Skeletal muscle tissue (tissue), 4 donors: Measurements from ENCODE around the gene ANO7. TPM values are rescaled to one million over a fixed set of nuclear protein-coding genes. Genes with fewer than 3 reads are reported as not detected.

ENCODE experiments used
- H3K27ac ChIP-seq: one replicate; pipeline ENCODE4 v1.7.0; 2013; ENCODE audit warnings: mild to moderate bottlenecking, low read depth, low read length, inconsistent platforms
- H3K27me3 ChIP-seq, 3 donors: one replicate each; pipeline ENCODE4 v1.7.0; 2013; ENCODE audit warnings: low read length in 3 of 3; ENCODE audit not compliant: control insufficient read depth in 3 of 3, insufficient read depth in 3 of 3
- H3K36me3 ChIP-seq, 3 donors: one replicate each; pipeline ENCODE4 v1.7.0; 2013; ENCODE audit warnings: low read length in 3 of 3; ENCODE audit not compliant: control insufficient read depth in 3 of 3, insufficient read depth in 3 of 3
- H3K4me1 ChIP-seq, 3 donors: one replicate each; pipeline ENCODE4 v1.7.0; 2013; ENCODE audit warnings: low read length in 3 of 3, mild to moderate bottlenecking in 3 of 3; ENCODE audit not compliant: control insufficient read depth in 3 of 3, insufficient read depth in 3 of 3
- H3K4me3 ChIP-seq, 3 donors: one replicate each; pipeline ENCODE4 v1.7.0; 2013; ENCODE audit warnings: low read length in 3 of 3
- H3K9ac ChIP-seq, 3 donors: one replicate each; pipeline ENCODE4 v1.7.0; 2013; ENCODE audit warnings: low read length in 3 of 3, mild to moderate bottlenecking in 3 of 3, moderate library complexity in 2 of 3, low read depth in 1 of 3
- H3K9me3 ChIP-seq, 3 donors: one replicate each; pipeline ENCODE4 v1.7.0; 2013; ENCODE audit warnings: low read length in 3 of 3; ENCODE audit not compliant: control insufficient read depth in 3 of 3
- total RNA-seq: library from RNA; depleted of rRNA; stranded (reverse); fragments of >200 nt; gene quantifications from one replicate; pipeline ENCODE4 v1.2.3, GENCODE V29; 2014
- donor health status: Osteomylitis.

Gene ANO7
- total RNA-seq, 1 donor from 2014 or later: not detected

- peaks cover 3 to 6% (median 5%) of the 10 kb centered on the region in 3 donors for H3K36me3 ChIP-seq
- H3K9me3 ChIP-seq: no peaks in the 10 kb centered on the region
- peaks cover 17 to 31% (median 17%) of the 10 kb centered on the region in 3 donors for H3K4me1 ChIP-seq
- H3K27me3 ChIP-seq: no peaks in the 10 kb centered on the region
- H3K27ac ChIP-seq: peak within 1 kb of the TSS; percentile 81
- H3K4me3 ChIP-seq: peak within 1 kb of the TSS; percentile 94 to 97 (median 95)
- H3K9ac ChIP-seq: peak within 1 kb of the TSS; percentile 77 to 91 (median 87)
Measured at GRCh38 chr2:241148891-241149674, 39.4 kb upstream of the ANO7 start, which contains the start of gene PASK. PASK (minus strand) TSS chr2:241149472; CDS start chr2:241143032, 6,440 bp downstream.

DNA sequence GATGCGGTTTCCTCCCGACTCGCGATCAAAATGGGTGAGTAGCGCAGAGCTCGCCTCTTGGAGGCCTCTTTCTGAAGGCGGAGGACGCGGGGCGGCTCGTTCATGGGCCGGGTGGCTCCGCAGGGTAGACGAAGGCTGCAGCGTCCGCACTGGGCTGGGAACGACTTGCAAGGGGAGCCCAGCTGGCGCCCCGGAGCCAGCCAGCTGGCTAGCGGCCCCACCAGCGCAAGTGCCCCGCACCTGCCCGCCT lies 38.9 kb upstream of the ANO7 start:
- Histone ChIP-seq H3K4me1 (peaks cover 17 to 31% (median 17%) of the 10 kb centered on the region in 3 donors), H3K27me3 (no peaks in the 10 kb centered on the region), H3K36me3 (peaks cover 3 to 7% (median 5%) of the 10 kb centered on the region in 3 donors), H3K9me3 (no peaks in the 10 kb centered on the region), H3K9ac (peak overlapping the region; percentile 47 to 79 (median 73)), H3K27ac (peak overlapping the region; percentile 81), H3K4me3 (peak overlapping the region; percentile 94 to 97 (median 95))

DNA sequence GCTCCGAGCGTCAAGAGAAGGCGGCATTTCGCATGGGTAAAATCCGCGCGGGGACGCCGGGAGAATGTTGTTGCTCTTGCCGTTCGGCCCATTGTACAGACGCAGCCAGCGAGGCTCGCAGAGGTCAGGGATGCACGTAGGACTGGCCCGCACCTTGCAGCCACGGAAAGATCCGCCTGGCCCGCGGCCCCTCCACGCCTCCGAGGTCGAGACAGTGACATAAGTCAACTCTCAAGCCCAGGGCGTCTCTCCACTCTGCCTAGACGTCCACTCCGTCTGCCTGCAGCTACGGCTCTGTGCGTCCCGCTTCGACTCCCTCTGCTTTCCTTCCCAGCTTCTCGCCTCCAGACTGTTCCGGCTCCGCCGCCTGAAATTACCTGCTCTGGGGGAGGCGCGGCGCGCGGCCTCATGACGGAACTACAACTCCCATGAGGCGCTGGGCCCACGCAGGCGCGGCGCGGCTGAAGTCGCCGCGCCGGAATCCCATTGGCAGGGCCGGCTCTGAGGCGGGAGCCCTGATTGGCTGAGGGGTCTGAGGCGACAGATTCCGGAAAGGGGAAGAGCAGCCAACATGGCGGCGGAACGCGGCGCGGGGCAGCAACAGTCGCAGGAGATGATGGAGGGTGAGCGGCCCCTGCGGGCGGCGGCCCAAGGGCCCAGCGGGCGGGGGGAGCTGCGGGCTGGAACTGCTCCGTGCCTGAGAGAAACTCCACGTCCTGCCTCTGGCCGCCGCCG lies 38.4 kb upstream of the ANO7 start, which contains the start of gene PPP1R7:
Gene PPP1R7, plus strand, starts transcription at position 543 of the 735 bp plus-strand sequence. Its CDS starts 29 bp downstream, at position 572.
- H3K27ac ChIP-seq: peak within 1 kb of the TSS; percentile 81
- H3K36me3 ChIP-seq: peaks cover 5 to 11% (median 7%) of the 10 kb centered on the region in 3 donors

GRCh38 chr2:241150660-241151530 lies 37.6 kb upstream of the ANO7 start:
- Histone ChIP-seq H3K27ac (peak overlapping the region; percentile 81), H3K27me3 (no peaks in the 10 kb centered on the region)

More for the DNA sequence above, 38.4 kb upstream of the ANO7 start, which contains the start of gene PPP1R7:
- peak within 1 kb of the TSS; percentile 77 to 91 (median 87) for H3K9ac ChIP-seq
- peak within 1 kb of the TSS; percentile 94 to 97 (median 95) for H3K4me3 ChIP-seq
- H3K4me1 ChIP-seq: peaks cover 17 to 31% (median 17%) of the 10 kb centered on the region in 3 donors
- H3K9me3 ChIP-seq: no peaks in the 10 kb centered on the region
- H3K27me3 ChIP-seq: no peaks in the 10 kb centered on the region

GRCh38 chr2:241151934-241152660 lies 36.4 kb upstream of the ANO7 start:
- Histone ChIP-seq H3K9me3 (no peaks in the 10 kb centered on the region), H3K36me3 (peaks cover 8 to 15% (median 9%) of the 10 kb centered on the region in 3 donors), H3K27me3 (no peaks in the 10 kb centered on the region), H3K4me1 (peaks cover 17 to 31% (median 17%) of the 10 kb centered on the region in 3 donors), H3K27ac (no peak overlapping the region), H3K9ac (no peak overlapping the region), H3K4me3 (no peak overlapping the region)

More at GRCh38 chr2:241150660-241151530, 37.6 kb upstream of the ANO7 start:
- Histone ChIP-seq H3K4me1 (peaks cover 17 to 31% (median 17%) of the 10 kb centered on the region in 3 donors), H3K9ac (peak overlapping the region; percentile 77 to 91 (median 87)), H3K9me3 (no peaks in the 10 kb centered on the region), H3K36me3 (peaks cover 5 to 11% (median 7%) of the 10 kb centered on the region in 3 donors), H3K4me3 (peak overlapping the region; percentile 94 to 97 (median 95))

- Histone ChIP-seq H3K36me3 (peaks cover 19 to 26% (median 22%) of the 10 kb centered on the region in 3 donors), H3K9me3 (no peaks in the 10 kb centered on the region), H3K27ac (no peak overlapping the region), H3K4me3 (no peak overlapping the region), H3K27me3 (no peaks in the 10 kb centered on the region), H3K4me1 (peaks cover 15 to 25% (median 15%) of the 10 kb centered on the region in 3 donors), H3K9ac (no peak overlapping the region)
Measured at GRCh38 chr2:241153616-241154015, 34.9 kb upstream of the ANO7 start.

GRCh38 chr2:241154915-241155314 lies 33.6 kb upstream of the ANO7 start:
- Histone ChIP-seq H3K27ac (no peak overlapping the region), H3K36me3 (peaks cover 28 to 34% (median 31%) of the 10 kb centered on the region in 3 donors), H3K4me3 (no peak overlapping the region), H3K9ac (no peak overlapping the region), H3K4me1 (peaks cover 9 to 15% (median 10%) of the 10 kb centered on the region in 3 donors), H3K27me3 (no peaks in the 10 kb centered on the region), H3K9me3 (no peaks in the 10 kb centered on the region)

GRCh38 chr2:241155936-241156335 lies 32.5 kb upstream of the ANO7 start:
- Histone ChIP-seq H3K9me3 (no peaks in the 10 kb centered on the region), H3K4me3 (no peak overlapping the region), H3K27me3 (no peaks in the 10 kb centered on the region), H3K9ac (no peak overlapping the region), H3K36me3 (peaks cover 31 to 34% (median 33%) of the 10 kb centered on the region in 3 donors), H3K27ac (no peak overlapping the region), H3K4me1 (peaks cover 5 to 8% (median 5%) of the 10 kb centered on the region in 3 donors)

GRCh38 chr2:241156971-241157441 lies 31.5 kb upstream of the ANO7 start:
- H3K36me3 ChIP-seq: peaks cover 31 to 34% (median 33%) of the 10 kb centered on the region in 3 donors

More at GRCh38 chr2:241156971-241157441, 31.5 kb upstream of the ANO7 start:
- Histone ChIP-seq H3K4me3 (no peak overlapping the region), H3K9ac (no peak overlapping the region), H3K9me3 (no peaks in the 10 kb centered on the region), H3K27ac (no peak overlapping the region), H3K27me3 (no peaks in the 10 kb centered on the region), H3K4me1 (peaks cover 7 to 8% (median 8%) of the 10 kb centered on the region in 3 donors)
